ENCODE data around the gene VPS37C.

- no peak for TF ChIP-seq CTCF (conservative IDR thresholded peaks at IDR 0.05; ENCODE audit: low read depth, low read length)
- TF ChIP-seq EZH2 (IDR thresholded peaks at IDR 0.05; ENCODE audit: borderline replicate concordance, low read depth, low read length, poor library complexity, severe bottlenecking) = no peak
These were observed 48.0 kb downstream of the VPS37C start for GRCh38 chr11:61113201-61113600.

All from A673 (cell line).